ENCODE data around the gene NUTM1. TPM values are rescaled to one million over a fixed set of nuclear protein-coding genes. Genes with fewer than 3 reads are reported as not detected.
"Not testable (repeated sequence)": the region's sequence is repeated elsewhere in the genome, so short reads cannot be mapped to it uniquely, and the experiment has no call there.

Gene NUTM1
- total RNA-seq, 1 experiment from 2014 or later = not detected

DNA sequence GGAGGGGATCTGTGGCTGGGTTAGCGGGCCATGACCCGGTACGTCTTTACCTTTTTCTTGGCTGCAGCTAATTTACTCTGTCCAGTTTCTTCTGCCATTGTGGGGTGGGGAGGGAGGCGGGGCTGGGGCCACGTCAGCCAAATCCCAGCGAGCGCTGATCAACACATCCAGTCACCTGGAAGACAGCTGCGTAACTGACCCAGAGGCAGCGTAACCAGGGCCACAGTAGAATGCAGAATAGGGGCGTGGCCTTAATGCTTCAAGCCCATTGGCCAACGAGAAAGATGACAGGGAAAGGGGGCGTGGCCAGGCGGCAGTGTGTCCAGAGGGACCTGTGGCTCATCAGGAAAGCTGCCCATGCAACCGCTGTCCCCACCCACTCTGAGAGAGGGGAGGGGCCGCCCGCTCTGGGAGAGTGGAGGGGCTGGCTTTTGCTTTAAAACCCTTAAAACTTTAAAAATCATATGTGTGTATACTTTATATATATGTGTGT is 46.5 kb downstream of the NUTM1 start:
- in situ Hi-C loops (cut with HindIII; ENCODE audit: low sequenced_read_pairs); DNase-seq (ENCODE audit: low spot score): not testable (repeated sequence)

DNA sequence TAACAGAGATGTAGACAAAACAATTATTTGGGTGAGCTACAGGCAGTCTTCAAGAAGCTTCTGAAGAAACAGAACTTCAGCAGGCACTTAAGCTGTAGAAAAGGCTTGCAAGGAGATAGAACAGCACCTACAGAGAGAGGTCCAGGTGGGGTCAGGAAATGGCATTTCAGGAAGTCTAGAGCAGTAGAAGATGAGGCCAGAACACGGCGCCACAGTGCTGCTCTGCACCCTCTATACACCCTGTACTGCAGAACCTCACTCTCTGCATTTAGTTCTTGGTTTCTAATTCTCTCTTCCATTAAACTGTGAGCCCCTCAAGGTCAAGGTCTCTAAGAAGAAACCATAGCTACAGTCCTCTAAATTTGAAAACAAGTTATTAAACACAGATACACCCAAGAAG is 49.9 kb downstream of the NUTM1 start:
- DNase-seq (ENCODE audit: low spot score); in situ Hi-C loops (cut with HindIII; ENCODE audit: low sequenced_read_pairs): not testable (repeated sequence)

- in situ Hi-C loops (cut with HindIII; ENCODE audit: low sequenced_read_pairs); DNase-seq (ENCODE audit: low spot score): not testable (repeated sequence)
Measured at GRCh38 chr15:34397637-34398259, 54.6 kb downstream of the NUTM1 start.

DNA sequence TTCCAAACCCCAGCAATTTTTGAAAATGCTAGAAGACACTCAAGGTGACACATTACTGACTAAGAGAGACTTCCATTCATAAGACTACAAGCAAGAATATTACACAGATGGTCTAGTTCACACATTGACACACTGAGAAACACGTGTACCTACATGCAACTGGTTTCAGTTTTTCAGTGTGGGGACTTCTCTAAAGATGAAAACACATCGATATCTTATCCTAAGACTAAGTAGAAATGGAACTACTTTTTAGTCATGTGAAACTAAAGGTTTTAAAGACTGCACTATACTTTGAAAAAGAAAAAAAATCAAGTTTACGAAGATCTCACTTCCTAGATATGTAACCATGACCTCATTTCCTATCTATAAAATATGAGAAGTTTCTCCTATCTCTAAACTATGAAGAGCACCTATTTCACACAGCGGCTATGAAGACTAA is 60.1 kb downstream of the NUTM1 start:
- in situ Hi-C loops (cut with HindIII; ENCODE audit: low sequenced_read_pairs); DNase-seq (ENCODE audit: low spot score): not testable (repeated sequence)

DNA sequence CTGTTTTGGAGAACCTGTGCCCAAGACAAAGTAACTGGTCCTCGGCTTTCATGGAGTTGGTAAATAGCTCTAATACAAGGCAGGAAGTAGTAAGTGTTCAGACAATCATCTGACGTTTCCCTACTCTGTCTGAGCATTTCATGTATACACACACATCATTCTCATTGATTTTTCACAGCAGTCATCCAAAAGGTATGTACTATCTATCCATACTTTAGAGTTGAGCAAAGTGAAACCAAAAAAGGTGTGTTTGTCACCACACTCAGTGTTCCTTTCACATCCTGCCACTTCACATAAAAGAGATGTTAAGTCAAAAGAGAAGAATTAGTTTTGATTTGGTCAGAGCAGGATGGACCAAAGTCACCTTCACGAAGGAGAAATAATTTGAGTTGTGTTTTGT is 60.8 kb downstream of the NUTM1 start:
- in situ Hi-C loops (cut with HindIII; ENCODE audit: low sequenced_read_pairs); DNase-seq (ENCODE audit: low spot score): not testable (repeated sequence)

Other genes starting within 250 kb of the NUTM1 start
- gene EMC7, start 241.5 kb upstream of the NUTM1 start, total RNA-seq (2014; rRNA removed; shearing (Covaris generic)) = 52.4 and 61.7 TPM in 2 replicates
- gene PGBD4, start 241.2 kb upstream of the NUTM1 start, total RNA-seq (2014; rRNA removed; shearing (Covaris generic)) = 1.1 and 1.9 TPM in 2 replicates
- 60.6 and 75.6 TPM in 2 replicates for gene KATNBL1, start 133.2 kb upstream of the NUTM1 start, total RNA-seq (2014; rRNA removed; shearing (Covaris generic))
- 202 TPM in 2 replicates for gene EMC4, start 118.3 kb upstream of the NUTM1 start, total RNA-seq (2014; rRNA removed; shearing (Covaris generic))
- gene SLC12A6, start 5.5 kb upstream of the NUTM1 start, total RNA-seq (2014; rRNA removed; shearing (Covaris generic)) = 2.8 and 3.4 TPM in 2 replicates
- 291 and 354 TPM in 2 replicates for gene NOP10, start 179 bp upstream of the NUTM1 start, total RNA-seq (2014; rRNA removed; shearing (Covaris generic))
- 7.5 and 13.2 TPM in 2 replicates for gene LPCAT4, start 23.9 kb downstream of the NUTM1 start, total RNA-seq (2014; rRNA removed; shearing (Covaris generic))
- 25.1 and 26.8 TPM in 2 replicates for gene GOLGA8A, start 94.5 kb downstream of the NUTM1 start, total RNA-seq (2014; rRNA removed; shearing (Covaris generic))
- 13.7 and 51.3 TPM in 2 replicates for gene GOLGA8B, start 240.3 kb downstream of the NUTM1 start, total RNA-seq (2014; rRNA removed; shearing (Covaris generic))